Measurements from ENCODE around the gene MARK1.

MARK1 gene

GRCh38 chr1:220689666-220690065, 161.7 kb downstream of the MARK1 start:
- H3K4me3 ChIP-seq (ENCODE audit: control insufficient read depth, low read depth, low read length), result peak overlapping the region; percentile 51; the same call in 1 of the 2 replicates
- DNase-seq (ENCODE audit: low read depth), result no peak
- TF ChIP-seq CTCF (IDR thresholded peaks at IDR 0.05; ENCODE audit: control insufficient read depth, insufficient read depth, low read depth, low read length, missing control alignments), result no peak

GRCh38 chr1:220690140-220691052, 162.5 kb downstream of the MARK1 start, which contains the start of gene C1orf115:
Gene C1orf115 (plus strand): TSS chr1:220690363. CDS start chr1:220690403, 40 bp downstream.
- DNase-seq (ENCODE audit: low read depth), result no peak
- peak; percentile 62 for TF ChIP-seq CTCF (IDR thresholded peaks at IDR 0.05; ENCODE audit: control insufficient read depth, insufficient read depth, low read depth, low read length, missing control alignments)
- H3K4me3 ChIP-seq (ENCODE audit: control insufficient read depth, low read depth, low read length), result peak within 1 kb of the TSS; percentile 51

- TF ChIP-seq CTCF (IDR thresholded peaks at IDR 0.05; ENCODE audit: control insufficient read depth, insufficient read depth, low read depth, low read length, missing control alignments), result no peak
- no peak overlapping the region for H3K4me3 ChIP-seq (ENCODE audit: control insufficient read depth, low read depth, low read length)
- no peak for DNase-seq (ENCODE audit: low read depth)
These were observed 163.2 kb downstream of the MARK1 start for GRCh38 chr1:220691053-220691684.

- no peak for DNase-seq (ENCODE audit: low read depth)
- no peak overlapping the region for H3K4me3 ChIP-seq (ENCODE audit: control insufficient read depth, low read depth, low read length)
- no peak for TF ChIP-seq CTCF (IDR thresholded peaks at IDR 0.05; ENCODE audit: control insufficient read depth, insufficient read depth, low read depth, low read length, missing control alignments)
These were observed 164.7 kb downstream of the MARK1 start for GRCh38 chr1:220692436-220693228.

- H3K4me3 ChIP-seq (ENCODE audit: control insufficient read depth, low read depth, low read length), result no peak overlapping the region
- no peak for DNase-seq (ENCODE audit: low read depth)
- no peak for TF ChIP-seq CTCF (IDR thresholded peaks at IDR 0.05; ENCODE audit: control insufficient read depth, insufficient read depth, low read depth, low read length, missing control alignments)
These were observed 167.0 kb downstream of the MARK1 start for GRCh38 chr1:220694866-220695382.

GRCh38 chr1:220695426-220695825, 167.5 kb downstream of the MARK1 start:
- no peak for DNase-seq (ENCODE audit: low read depth)
- TF ChIP-seq CTCF (IDR thresholded peaks at IDR 0.05; ENCODE audit: control insufficient read depth, insufficient read depth, low read depth, low read length, missing control alignments), result no peak
- H3K4me3 ChIP-seq (ENCODE audit: control insufficient read depth, low read depth, low read length), result no peak overlapping the region
